ENCODE measurements around the gene MROH2A.

The MROH2A gene

DNA sequence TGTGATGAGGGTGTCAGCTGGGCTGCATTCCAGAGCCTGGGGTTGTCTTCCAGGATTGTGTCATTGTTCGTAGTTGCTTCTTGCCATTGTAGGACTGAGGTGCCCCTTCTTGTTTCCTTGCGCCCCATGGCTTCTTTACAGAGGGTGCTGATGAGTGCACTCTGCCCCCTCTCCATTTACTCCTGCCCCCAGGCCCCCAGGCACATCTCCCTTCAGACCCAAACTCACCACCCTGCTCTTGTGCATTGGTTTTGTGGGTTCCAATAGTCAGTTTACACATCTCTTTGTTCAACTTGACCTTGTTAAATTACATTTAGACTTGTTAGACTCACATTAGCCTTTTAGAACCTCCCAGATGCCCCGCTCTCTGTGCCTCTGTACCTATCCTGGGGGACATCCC lies 43.1 kb downstream of the MROH2A start:
- no peak for DNase-seq

DNA sequence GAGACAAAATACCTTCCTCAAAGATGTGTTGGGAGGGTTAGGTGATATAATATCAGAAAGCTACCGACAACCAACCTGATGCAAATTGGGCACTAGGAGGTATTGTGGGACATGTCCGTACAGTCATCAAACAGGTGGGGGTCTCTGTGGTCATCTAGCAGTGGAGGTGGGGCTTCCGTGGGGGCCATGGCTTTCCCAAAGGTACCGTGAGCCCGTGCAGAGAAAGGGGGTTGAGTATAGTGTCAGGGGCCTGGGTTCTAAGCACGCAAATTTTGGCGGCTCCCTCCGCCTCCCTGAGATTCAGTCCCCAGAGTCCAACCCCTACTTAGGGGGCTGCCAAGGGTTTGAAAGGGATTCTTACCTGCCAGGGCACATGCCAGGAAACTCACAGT lies 43.6 kb downstream of the MROH2A start:
- DNase-seq = no peak

DNA sequence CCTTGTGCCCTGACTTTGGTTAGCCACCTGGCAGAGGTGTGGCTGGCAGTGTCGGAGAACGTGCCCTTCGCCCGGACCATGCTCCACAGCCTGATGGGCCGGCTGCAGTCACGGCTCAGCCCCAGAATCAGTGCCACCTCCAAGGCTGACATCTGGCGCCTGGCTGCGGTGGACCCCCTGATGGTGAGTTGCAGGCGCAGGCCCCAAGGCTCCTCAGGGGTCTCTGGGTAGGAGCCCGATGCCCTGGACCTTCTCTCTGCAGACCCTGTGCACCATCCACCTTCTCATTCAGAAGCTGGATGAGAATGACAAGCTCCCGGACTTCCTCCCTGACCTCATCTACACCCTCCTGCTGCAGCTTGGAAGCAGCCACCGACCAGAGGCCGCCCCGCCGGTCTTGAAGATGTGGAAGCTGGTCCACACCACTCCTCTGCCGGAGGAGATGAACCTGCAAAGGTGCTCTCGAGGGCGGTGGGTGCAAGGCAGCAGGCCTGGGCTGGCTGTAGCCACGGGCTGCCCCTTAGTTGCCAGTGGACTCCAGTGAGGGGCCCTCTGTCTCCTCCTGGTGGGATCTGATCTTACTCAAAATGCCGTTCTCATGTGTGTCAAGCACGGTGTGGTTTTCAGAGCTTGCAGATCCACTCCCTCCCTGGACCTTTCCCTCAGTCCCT lies 44.1 kb downstream of the MROH2A start:
- no peak for DNase-seq

DNA sequence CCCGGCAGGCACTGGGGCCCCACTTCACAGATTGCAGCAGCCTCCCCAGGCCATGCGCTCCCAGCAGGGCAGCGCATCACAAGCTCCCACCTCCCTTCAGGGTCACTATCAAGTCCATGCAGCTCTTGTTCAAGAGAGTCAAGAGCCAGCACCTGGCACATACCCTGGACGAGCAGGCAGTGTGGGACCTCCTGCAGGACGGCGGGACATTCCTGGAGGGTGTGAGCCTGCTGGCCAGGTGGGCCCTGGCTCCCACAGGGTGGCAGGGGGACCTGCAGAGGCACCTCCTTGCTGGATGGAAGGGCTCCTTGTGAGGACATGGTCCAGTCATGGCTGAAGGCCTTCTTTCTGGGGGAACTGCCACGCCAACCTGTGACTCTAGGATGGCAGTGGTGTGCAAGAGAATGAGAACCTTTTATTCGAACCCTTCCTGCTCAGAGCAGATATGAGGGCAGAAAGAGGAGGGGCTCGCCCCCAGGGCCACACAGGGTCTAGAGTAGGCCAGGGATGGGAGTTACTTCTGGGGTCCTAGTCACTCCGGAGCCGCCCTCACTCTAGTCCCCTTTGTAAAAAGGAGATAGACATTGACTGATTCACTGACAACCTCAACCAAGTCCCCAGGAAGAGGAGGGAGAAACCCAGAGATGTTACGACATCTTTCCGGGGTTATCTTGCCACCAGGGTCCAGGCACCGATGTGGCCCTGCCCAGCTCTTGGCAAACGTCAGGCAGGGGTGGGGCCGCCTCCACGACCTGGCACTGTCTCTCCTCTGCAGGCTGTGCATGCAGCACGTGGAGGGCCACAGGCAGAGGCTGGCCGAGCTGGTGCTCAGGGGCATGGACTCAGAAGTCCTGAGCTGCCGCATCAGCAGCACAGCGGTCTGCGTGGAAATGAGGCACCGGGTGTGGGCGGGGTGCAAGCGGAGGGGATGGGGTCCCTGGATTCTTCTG lies 44.9 kb downstream of the MROH2A start:
- DNase-seq = no peak

DNA sequence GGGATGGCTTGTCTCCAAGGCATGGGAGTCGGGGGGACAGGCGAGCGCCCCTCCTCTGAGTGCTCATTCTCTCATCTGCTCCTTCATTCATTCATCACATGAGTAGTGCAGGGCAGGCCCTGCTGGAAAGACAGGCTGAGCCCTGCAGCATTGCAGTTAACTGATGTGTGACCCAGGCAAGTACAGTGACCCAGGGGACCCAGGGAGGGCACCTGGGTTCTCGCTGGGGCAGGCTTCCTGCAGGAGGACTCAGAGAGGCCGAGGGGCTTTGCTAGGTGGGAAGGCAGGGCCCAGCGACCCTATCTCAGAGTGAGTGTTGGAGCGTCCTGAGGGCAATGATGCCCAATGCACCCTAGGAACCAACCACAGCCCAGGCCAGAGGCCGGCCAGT lies 45.6 kb downstream of the MROH2A start:
- DNase-seq = no peak

DNA sequence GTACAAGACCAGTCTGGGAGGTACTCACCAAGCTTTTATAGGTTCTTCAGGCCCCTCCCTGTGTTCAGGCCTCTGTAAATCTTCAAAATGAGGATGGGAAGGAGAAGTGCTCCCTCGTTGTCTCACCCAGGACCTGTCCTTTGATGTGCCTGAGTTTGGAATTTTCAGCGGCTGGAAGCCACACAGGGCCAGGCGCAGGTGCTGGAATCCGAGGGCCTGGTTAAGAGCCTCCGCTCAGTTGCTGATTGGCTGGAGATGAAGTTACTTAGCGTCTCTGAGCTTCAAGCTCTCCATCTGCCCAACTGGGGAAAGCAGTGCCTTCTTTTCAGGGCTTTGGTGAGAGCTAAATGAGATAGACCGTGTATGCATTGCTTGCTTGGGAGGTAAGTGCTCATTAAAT lies 46.2 kb downstream of the MROH2A start:
- DNase-seq = no peak

DNA sequence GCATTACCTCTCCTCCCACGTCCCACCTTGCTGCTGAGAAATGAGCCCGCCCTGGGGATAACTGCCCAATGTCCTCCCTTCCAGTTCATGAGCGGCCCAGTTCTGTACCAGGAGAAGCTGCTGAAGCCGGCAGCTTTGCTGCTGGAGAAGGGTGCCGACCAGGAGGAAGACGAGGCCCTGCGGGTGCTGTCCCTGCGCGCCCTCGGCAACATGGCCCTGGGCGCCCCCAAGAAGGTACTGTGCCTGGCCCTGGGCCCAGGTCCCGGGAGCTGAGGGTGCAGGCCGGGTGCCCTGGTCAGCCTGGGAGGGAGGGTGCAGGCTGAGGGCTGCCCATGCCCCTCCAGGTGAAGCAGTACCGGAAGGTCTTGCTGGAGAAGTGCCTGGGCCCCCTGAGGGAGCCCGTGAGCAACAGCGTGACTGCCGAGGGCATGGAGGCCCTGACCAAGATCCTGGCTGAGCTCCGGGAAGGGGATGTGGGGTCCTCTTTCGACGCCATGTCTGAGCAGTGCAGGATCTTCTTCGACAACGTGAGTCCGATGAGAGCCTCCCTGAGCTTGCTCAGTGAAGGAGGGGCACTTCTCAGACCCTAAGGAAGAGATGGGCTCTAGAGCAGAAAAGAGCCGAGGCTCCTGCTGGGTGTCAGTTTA lies 50.5 kb downstream of the MROH2A start:
- DNase-seq = no peak

DNA sequence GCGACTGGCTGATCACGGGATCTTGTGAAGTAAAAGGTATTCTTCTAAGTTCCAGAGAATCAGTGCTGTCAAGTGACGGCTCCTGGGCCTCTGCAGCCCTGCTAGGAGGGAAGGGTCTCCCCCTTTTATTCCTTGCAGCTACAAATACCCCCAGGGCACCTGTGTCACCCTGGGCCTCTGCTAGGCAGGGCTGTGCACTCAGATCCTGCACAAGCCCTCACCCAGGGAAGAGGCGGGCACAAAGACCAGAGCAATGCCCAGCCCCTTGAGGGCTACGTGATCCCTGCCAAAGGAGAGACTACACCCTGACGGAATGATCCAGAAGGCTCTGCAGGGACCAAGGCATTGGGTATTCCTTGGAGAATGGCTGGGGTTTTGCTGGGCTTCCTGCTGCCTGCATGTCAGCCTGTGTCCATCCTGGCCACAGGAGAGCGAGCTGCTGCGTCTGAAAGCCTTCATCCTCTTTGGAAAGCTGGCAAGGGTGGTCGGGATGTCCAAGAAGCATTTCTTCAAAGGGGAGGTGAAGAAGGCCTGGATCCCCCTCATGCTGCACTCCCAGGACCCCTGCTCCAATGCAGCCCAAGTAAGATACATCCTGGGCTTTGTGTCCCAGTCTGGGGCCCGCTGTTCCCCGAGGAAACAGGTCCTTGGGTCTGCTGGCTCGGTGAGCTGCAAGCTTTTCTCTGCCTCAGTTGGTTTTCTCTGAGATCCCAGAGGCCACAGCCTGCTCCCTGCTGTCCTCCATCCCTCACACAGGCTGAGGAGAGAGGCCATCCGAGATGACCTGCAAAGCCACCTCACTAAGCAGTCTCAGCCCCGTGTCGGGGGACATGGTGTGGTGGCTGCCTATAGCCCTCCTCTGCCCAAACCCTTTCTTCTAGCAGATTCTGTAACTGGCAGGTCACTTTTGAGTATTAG lies 51.3 kb downstream of the MROH2A start:
- no peak for DNase-seq

DNA sequence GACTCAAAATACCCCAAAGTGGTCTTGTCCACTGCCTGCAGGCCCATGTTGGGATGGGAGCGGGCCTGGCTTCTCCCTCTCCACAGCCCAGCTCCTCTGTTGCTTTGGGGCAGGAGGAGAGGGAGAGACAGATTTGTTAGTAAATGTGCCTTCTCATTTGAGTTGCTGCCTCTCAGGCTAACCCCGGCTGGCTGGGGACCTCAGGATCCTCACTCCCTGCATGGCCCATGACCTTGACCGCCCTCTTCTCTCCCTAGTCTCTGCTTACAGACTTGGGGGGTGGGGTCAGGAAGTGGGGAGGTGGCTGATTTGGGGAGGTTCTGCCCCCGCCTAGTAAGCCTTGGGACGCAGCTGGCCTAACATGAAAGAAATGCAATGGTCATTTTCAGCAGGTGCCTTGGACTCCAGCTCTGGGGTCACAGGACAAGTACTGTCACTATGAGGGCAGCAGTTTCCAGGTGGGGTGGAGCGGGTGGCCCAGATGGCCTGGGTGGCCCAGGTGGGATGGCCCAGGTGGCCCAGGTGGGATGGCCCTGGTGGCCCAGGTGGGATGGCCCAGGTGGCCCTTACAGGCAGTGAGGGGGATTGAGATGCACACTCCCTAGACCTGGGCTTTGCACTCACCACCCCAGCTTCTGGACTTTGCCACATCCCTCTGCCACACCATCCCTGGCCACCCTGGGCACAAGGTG lies 52.1 kb downstream of the MROH2A start:
- no peak for DNase-seq

DNA sequence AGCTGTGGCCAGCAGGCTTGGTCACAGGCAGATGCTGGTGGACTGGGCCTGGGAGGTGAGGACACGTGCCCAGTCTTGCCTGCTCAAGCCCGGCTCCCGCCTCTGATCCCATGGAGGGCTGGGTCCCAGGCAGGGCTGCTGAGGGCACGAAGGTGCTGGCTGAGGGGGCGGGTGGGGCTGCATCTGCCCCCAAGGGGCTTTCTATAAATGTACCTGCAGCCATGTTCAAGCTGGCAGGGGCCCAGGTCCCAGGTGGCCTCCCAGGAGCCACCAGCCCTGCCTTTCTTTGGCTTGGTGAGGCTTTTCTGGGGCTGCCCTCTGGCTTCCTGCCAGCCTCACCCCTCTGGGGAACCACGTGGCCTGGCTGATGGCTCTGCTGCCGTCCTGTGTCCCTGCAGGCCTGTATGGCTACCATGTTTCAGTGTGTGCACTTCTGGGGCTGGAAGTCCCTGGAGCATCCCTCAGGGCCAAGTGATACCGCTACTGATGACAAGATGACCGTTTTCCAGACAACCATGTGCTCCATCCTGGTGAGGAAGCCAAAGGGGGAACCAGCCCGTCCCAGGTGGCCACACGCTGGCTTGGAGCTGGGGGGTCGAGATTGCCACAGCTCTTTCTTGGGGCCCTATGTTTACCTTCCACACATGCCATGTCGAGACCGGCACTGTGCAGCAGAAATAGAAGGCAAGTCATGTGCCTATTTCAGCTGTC lies 53.0 kb downstream of the MROH2A start:
- DNase-seq = no peak

DNA sequence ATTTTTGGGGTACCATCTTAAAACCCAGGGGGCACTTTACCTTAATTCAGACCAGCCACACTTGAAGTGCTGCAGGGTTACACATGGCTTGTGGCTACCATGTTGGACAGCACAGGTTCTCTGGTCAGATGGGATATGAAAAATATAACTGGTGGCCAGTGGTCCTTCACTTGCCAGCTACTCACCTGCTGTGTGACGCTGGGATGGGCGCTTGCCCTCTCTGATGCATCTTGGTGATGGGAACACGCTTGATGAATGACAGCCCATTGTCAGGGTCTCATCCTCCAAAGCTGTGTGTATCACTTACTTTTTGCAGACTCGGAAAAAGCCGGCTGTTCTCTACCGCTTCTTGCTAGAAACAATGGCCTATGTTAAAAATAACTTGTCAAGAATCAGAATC lies 53.7 kb downstream of the MROH2A start:
- DNase-seq = no peak

DNA sequence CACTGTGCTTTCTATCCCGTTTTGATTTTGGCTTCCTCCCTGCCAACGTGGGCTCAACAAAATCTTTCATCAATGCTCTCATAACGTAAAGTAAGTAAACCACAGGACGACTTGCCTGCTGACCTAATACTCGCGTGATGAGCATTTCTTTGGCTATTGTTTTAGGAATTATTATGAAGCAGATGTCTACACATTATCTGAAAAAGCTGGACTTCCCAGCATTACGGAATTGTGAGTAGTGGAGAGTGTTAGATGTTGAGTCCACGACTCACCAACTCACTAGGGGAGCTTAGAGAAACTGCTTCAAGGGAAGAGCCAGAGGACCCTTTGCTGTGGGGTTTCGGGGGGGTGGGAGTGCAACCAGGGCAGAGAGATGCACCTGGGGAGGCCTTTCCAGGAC lies 54.3 kb downstream of the MROH2A start:
- DNase-seq = no peak

DNA sequence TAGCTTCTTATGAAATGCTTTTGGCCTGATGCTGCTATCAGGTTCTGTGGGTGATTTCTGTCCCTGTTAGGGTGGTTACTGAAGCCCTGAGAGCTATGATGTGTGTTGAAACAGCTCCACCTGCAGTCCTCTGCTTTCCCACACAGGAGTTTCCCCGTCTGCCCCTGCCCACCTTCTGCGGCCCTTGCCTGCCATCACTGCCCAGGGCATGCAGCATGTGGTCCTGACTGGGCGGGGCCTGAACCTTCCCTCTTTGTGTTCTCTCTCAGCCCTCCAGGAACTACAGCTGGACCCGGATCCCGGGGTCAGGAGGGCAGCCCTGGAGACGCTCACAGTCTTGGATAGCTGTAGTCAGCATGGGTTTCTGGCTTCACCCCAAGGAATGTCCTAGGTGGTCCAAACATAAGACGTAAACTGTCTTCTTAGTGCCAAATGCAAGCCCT lies 54.8 kb downstream of the MROH2A start:
- DNase-seq = no peak

DNA sequence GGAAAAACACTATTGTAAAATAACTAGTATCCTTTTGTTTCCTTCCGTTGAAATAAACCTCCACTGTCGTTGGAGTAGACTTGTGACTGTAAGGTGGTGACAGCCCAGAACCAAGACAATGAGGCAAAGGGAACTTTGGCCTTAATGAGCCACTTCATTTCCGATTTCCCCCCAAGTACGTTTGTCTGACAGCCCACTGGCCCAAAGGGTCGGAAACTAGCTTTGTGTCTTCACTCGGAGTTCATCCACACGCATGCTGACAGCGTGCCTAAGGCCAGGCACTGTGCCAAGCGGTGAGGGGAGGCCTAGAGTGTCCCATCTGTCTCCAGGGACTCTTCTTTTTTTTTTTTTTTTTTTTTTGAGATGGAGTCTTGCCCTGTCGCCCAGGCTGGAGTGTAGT lies 55.2 kb downstream of the MROH2A start:
- no peak for DNase-seq

DNA sequence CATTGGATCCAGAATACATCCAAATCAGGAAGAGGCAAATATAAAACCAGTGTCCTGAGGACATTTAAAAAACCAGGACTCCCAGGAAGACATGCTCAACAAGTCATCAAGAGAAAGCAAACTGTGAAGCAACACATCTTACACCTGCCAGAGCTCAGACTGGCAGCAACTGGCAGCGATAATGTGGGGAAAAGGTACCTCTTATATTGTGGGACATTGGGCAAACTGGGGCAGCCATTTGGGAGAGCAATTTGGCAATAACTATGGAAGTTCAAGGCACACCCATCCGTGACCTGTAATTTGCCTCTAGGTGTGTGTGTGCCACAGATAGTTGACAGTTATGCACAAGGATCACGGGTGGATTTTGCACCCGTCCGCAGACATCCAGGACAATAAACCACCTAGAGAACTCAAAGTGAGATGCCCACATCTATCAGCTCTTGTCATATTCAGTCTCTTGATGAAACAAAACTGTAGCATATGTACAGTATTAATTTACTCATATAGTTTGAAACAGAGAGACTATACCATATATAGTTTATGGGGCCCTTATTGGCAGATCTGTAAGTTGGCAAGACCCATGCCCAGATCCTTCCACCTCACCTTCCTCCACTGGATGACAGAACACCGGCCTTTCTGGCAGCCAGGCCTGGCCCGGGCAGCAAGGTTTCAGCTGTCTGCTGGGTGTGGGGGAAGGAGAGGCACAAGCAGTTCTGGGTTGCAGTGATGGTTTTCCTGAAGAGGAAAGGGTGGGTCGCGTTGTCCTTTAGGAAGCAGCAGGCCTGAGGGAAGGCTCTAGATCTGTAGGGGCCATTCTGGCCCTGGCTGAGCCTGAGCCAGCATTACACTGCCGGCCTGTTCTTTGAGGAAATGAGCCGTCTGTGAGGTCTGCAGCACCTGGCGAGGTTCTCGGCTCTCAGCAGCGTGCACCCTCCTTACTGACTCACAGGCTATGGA lies 57.4 kb downstream of the MROH2A start:
- DNase-seq = peak in 1 of 2 experiments; percentile 15

DNA sequence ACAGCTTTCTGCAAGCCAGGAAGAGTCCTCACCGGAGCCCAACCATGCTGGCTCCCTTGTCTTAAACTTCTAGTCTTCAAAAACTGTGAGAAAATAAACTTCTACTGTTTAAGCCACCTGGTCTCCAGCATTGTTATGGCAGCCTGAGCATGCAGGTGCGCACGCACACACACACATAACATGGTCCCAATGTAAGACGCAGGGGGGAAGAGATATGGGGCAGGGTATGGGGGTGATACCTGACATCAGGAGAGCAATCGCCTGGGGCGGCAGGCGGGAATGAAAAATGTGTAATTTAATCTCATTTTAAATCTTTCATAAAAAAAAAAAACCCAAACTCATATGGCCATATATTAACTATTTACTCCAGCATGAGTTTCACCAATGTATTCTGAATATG lies 58.2 kb downstream of the MROH2A start:
- DNase-seq = peak; percentile 4 to 10

DNA sequence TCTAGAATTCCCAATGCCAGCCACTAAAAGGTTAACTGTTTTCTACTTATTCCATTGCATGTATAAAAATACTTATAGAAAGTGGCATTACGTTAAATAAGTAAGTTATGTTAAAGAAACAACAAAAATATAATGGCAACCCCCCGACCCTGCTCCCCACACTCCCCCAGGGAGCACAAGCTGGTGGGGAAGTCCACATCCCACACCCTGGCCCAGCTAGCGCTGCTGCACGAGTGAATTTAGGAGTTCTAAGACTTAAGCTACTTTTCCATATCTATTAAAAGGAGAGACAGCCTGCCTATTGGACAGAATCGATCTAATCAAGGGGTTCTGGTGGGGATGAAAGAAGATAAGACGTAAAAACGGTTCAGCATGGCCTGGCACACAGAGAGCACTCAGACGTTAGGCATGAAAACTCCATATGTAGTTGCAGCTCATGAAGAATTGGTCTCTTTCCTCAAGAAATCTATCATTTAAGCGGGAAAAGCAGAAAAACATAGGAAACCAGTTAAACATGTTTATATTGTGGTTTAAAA lies 59.6 kb downstream of the MROH2A start:
- peak in 1 of 2 experiments; percentile 8 for DNase-seq

DNA sequence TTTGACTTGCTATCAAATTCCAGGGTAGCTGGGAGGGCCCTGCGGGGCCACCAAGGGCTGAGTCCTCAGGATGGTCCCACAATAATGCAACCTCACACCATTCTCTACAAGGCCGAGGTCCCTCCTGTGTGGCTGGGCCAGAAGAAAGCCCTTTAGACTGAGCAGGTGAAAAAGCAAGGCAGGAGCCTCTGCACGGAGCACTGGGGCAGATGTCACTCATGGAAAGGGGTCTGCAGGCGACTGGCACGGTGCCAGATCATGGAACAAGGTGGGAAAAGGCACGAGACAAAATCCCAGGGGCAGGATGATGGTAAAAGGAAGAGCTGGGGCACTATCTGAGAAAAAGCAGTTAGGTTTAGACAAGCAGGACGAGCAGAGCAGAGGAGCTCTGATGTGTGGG lies 60.1 kb downstream of the MROH2A start:
- peak in 1 of 2 experiments; percentile 16 for DNase-seq

DNA sequence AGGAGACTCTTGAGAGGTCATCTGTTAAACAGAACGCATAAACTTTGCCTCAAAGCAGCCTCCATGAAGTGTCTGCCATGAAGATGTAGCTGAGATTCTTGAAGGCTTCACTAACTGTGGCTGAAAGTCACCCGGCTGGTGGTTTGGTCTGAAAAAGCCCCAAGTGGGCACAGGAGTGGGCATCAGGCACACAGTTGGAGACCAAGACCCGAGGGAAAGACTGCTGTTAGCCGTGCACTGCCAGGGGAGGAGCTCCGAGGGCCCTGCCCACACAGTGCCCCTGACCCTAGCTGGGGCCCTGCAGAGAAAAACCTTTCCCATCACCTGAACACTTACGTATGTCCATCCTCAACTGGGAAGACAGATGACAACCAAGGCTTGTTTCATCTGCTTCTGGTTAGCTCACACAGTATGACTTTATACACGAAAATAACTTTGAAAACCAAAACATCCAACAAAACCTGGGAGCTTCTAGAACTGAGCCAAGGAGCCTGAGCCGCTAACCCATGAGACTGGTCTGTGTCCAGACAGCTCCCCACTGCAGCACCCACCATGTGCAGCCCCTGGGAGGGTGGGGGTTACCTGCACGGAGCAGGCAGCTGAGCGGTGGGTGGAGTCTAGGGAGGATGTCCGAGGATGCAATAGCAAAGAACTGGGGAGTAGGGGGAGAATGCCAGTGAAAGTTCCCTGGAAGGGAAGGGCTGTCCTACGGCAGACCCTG lies 60.8 kb downstream of the MROH2A start:
- peak in 1 of 2 experiments; percentile 10 for DNase-seq
